ENCODE results near the gene GRK5.
A peak's percentile ranks its signal among the peaks of the same experiment; 100 is the strongest.

GRK5 gene

DNA sequence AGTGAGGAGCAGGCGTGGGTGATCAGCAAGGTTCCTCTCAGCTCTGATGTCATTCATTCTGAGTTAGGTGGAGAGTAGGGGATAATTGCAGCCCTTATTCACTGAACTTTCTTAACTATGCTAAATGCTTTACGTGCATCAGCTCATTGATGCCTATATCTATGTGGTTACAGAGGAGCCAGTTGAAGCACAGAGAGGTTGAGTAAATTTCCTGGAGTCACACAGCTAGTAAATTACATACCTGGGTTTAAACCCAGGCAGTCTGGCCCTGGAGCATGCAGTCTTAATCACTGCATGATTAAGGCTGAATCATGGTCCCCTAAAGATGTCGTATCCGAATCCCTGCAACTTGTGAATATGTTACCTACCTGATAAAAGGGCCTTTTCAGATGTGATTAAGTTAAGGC is 99.6 kb downstream of the GRK5 start:
- ChIA-PET CTCF (interaction anchor here (1.3 kb wide), 1 partner anchor 100 kb away, joined by 5 read pairs; the partner anchor contains the start of gene GRK5), POLR2A (ENCODE audit: low non-redundant PET) (no interaction called here)
- no peak for DNase-seq (ENCODE audit: low spot score)
- TF ChIP-seq CTCF (conservative IDR thresholded peaks at IDR 0.05; ENCODE audit: low read depth): no peak
- peak overlapping the region; percentile 93 for H3K27ac ChIP-seq

GRCh38 chr10:119308089-119308488 is 100.7 kb downstream of the GRK5 start:
- no peak for TF ChIP-seq CTCF (conservative IDR thresholded peaks at IDR 0.05; ENCODE audit: low read depth)
- H3K27ac ChIP-seq: peak overlapping the region; percentile 7
- ChIA-PET POLR2A (ENCODE audit: low non-redundant PET) (interaction anchor here (0.8 kb wide), 1 partner anchor 9 kb away, joined by 3 read pairs; no protein-coding TSS in a partner anchor), CTCF (interaction anchor here (0.6 to 1.0 kb wide), 2 partner anchors 17 to 912 kb away, joined by 3 to 5 read pairs; no protein-coding TSS in a partner anchor)
- no peak for DNase-seq (ENCODE audit: low spot score)

- ChIA-PET POLR2A (ENCODE audit: low non-redundant PET) (interaction anchor here (0.8 kb wide), 1 partner anchor 8 kb away, joined by 3 read pairs; no protein-coding TSS in a partner anchor), CTCF (interaction anchor here (0.6 to 1.0 kb wide), 2 partner anchors 18 to 911 kb away, joined by 3 to 5 read pairs; no protein-coding TSS in a partner anchor)
Observed at GRCh38 chr10:119308551-119309422, 101.4 kb downstream of the GRK5 start.

GRCh38 chr10:119309423-119309770 is 102.0 kb downstream of the GRK5 start:
- TF ChIP-seq CTCF (conservative IDR thresholded peaks at IDR 0.05; ENCODE audit: low read depth): no peak
- no peak overlapping the region for H3K27ac ChIP-seq
- DNase-seq (ENCODE audit: low spot score): no peak
- POLR2A ChIA-PET (ENCODE audit: low non-redundant PET): no interaction called here
- CTCF ChIA-PET: no interaction called here

More at GRCh38 chr10:119308551-119309422, 101.4 kb downstream of the GRK5 start:
- DNase-seq (ENCODE audit: low spot score): no peak
- TF ChIP-seq CTCF (conservative IDR thresholded peaks at IDR 0.05; ENCODE audit: low read depth): no peak
- no peak overlapping the region for H3K27ac ChIP-seq

- ChIA-PET POLR2A (ENCODE audit: low non-redundant PET) (no interaction called here), CTCF (interaction anchor here (0.6 to 0.7 kb wide), 2 partner anchors 66 to 135 kb away, joined by 3 read pairs; no protein-coding TSS in a partner anchor)
- no peak for DNase-seq (ENCODE audit: low spot score)
- no peak for TF ChIP-seq CTCF (conservative IDR thresholded peaks at IDR 0.05; ENCODE audit: low read depth)
- no peak overlapping the region for H3K27ac ChIP-seq
Observed at GRCh38 chr10:119310806-119311205, 103.4 kb downstream of the GRK5 start.

- DNase-seq (ENCODE audit: low spot score): no peak
- ChIA-PET POLR2A (ENCODE audit: low non-redundant PET) (no interaction called here), CTCF (interaction anchor here (1.0 kb wide), 1 partner anchor 103 kb away, joined by 3 read pairs; no protein-coding TSS in a partner anchor)
- no peak overlapping the region for H3K27ac ChIP-seq
- TF ChIP-seq CTCF (conservative IDR thresholded peaks at IDR 0.05; ENCODE audit: low read depth): no peak
Observed at GRCh38 chr10:119312241-119312640, 104.9 kb downstream of the GRK5 start.
